RKO (cell line): ENCODE measurements around the gene FAM124A.
"Not testable (repeated sequence)": the region's sequence is repeated elsewhere in the genome, so short reads cannot be mapped to it uniquely, and the experiment has no call there.

Source experiments
- DNase-seq: peaks from one replicate; pipeline ENCODE4 v3.0.0-alpha.2; 2016; ENCODE audit warnings: low spot score

FAM124A gene

DNA sequence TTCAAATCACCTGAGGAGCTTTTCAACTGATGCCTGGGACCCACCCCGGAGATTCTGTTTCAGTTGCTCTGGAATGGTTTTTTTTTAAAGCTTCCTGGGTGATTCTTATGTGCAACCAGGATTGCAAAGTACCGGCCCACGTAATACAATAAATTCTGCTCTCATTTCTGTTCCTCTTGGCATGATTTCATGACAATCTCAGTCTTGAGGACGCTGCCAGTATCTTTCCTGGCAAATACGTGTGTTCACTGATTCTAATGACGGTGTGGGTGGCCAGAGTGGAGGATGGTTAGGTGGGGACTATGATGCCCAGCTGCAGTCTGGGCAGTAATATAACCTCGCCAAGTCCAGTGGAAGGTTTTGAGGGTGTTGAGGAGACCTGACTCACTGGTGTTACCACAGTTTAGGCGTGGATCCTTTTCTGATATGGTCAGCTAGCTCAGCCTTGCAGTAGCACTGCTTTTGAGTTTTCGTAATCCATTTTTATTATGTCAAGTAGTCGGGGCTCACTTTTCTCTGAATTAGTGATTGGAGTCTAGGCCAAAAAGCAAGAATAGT is 49.4 kb downstream of the FAM124A start:
- no peak for DNase-seq

DNA sequence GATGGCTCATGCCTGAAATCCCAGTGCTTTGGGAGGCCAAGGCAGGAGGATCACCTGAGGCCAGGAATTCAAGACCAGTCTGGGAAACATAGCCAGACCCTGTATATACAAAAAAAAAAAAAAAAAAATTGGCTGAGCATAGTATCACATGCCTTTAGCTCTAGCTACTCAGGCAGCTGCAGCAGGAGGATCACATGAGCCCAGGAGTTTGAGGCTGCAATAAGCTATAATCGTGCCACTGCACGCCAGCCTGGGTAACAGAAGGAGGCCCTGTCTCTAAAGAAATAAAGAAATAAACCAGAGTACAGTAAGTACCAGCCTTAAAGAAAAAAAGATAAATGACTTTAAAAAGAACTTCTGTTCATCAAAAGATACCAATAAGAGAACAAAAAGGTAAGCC is 52.9 kb downstream of the FAM124A start:
- DNase-seq = no peak

DNA sequence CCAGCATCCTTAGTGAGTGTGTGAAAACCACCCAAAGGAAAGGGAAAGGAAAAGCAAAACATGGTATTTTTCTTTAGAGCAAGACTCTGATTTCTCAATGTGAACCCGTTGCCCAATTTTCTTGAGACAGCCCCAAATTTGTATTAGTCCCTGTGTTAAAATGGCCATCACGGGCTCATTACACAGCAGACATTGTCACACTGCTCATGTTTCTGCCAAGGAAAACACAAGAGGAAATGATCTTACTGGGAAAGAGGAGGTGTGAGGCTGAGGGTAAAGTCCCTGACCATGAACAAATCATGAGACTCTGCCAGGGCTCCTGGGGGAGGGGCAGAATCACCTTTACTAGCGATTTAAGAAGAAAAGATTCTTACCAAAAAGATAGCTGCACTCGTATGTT is 54.4 kb downstream of the FAM124A start:
- no peak for DNase-seq

DNA sequence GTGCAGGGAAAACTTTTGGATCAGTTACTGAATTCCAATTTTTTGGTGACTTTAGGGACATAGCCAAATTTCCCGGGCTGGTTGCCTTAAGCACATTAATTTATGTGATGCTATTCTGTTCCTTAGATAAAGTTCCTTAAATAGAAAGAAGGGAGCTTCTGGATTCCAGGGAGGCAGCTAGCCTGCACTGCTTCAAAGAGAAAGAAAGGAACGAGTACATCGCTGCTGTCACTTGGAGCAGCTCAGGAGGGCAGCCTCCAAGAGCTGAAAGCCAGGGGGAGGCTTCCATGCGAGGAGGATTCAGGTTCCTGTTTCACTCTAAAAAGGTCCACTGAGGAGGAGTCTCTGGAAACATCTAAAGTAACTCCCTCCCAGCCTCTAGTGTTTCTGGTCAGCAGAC is 55.7 kb downstream of the FAM124A start:
- no peak for DNase-seq

DNA sequence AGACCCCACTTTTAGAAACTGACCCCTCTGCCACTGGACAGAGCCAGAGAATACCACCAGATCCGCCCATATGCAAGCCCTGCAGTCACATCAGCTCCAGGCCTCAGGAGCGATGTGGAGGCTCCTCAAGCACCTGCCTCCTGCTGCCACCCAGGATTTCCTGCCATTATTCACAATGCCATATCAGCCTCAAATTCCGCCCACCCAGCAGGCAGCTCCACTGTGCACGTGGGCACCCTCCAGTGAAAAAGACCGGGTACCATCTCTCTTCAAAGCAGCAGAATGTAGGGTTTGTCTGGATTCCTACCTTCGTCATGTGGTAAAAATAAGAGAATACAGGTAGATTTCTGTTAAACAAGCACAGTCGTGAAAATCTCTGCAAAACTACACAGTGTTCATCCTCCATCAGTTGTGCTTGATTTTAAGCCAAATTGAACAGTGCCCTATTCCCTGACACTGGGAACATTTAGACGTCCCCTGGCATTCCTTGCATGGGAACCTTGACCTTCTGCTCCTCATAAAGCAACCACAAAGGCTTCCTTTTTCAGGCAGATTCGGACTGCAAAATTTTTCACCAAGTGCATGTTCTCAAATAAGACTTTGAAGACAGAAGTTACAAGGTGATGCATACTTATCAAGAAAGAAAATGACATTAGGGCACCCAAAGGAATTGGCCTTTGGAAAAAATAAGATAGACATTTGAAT is 56.4 kb downstream of the FAM124A start:
- no peak for DNase-seq

DNA sequence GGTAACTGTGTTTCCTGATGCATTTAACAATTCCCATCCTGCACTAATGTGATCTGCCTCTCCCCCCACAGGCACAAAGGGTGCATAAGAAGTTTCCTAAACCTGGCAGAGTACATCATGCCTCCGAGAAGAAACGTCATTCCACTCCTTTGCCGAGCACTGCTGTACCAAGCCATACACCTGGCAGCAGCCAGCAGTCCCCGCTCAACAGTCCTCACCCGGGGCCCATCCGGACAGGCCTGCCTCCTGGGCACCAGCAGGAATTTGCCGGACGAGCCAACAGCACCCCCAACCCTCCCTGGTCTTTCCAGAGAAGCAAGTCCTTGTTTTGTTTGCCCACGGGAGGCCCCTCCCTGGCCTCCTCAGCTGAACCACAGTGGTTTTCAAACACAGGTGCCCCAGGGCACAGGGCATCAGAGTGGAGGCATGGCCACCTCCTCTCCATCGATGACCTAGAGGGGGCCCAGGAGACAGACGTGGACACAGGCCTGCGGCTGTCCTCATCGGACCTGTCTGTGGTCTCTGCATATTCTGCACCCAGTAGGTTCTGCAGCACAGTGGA is 58.3 kb downstream of the FAM124A start:
- DNase-seq = no peak

DNA sequence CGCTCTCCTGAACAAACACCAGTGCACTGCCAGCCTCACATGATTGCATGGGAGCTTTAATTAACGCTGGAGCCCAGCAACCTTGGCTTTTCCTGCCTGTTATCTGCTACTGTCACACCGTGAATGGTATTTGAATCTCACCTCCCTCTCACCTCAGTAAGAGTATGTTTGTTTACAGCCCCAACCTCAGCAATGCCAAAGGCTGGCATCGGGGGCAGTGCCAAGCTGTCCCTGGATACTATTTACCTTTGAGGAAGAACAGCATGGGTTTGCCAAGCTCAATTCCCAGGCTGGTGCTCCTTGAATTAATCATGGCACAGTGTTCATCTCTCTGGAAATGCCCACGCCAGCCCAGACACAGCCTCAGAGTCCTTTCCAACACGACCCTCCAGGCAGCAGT is 60.1 kb downstream of the FAM124A start:
- DNase-seq = no peak

DNA sequence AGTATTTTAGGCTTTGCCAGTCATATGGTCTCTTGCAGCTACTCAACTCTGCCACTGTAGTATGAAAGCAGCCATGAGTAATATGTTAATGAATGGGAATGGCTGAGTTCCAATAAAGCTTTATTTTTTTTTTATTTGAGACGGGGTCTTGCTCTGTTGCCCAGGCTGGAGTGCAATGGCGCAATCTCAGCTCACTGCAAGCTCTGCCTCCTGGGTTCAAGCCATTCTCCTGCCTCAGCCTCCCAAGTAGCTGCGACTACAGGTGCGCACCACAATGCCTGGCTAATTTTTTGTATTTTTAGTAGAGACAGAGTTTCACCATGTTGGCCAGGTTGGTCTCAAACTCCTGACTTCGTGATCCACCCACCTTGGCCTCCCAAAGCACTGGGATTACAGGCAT is 60.7 kb downstream of the FAM124A start:
- DNase-seq = not testable (repeated sequence)

DNA sequence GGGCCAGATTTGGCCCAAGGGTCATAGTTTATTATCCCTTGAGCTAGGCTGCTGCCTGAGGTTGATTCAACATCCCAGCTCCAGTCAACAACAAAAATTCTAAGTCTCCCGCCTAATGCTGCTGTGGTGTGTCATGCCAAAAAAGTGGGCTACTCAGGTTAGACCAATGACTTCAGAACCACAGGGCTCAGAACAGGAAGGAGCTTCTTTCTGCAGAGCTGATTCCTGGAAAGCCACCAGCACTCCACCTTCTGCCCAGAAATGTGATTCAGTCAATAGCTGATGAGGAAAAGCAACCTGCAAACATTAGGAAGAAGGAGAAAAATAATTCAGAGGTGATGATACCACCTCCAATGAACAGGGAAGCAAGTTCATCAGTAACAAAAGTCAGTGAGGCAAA is 61.2 kb downstream of the FAM124A start:
- DNase-seq = no peak

DNA sequence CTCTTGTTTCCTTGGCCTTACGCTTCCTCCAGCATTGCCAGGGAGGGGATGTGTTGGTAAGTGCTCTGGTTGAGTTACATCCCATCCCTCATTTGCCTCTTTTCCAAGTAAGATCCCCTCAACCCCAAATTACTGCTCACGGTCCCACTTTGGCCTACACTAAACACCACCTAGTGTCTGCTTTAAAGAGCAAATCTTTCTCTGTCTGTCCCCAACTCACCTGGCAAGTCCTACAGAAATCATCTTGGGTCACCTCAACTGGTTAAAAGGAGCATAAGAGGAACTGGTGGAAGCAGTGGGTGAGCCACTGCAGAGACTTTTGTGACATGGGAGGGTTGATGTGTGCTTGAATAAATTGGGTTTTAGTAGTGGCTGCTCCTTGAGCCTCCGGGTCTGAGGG is 62.1 kb downstream of the FAM124A start:
- no peak for DNase-seq

DNA sequence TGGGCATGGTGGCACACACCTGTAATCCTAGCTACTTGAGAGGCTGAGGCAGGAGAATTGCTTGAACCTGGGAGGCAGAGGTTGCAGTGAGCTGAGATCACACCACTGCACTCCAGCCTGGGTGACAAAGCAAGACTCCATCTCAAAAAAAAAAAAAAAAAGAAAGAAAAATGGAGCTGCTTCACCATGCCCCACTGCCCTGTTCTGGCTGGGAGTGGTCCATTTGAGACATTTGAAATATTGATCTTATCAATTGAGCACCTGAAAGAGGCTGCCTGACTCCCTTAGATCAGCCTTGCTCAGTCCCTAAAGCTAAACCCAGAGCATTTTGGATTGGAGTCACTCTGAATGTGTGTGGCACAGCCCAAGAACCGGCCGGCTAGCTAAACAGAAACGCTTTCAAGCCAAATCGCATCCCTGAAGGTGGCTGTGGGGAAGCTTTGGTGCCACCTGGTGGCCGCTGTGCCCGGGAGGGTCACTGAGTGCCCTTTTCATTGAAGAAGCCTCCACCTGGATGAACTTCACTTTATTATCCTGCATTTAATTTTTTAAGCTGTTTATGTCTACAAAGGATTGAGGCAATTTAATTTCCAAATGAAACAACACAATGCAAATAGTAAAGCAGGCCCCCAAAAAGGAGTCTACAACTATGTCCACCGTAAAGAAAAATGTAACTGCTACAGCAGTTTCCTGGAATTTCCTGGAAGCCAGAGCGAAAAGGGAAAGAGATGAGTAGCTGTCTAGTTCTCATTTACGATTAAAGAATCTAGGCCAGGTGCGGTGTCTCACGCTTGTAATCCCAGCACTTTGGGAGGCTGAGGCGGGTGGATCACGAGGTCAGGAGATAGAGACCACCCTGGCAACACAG is 64.2 kb downstream of the FAM124A start:
- DNase-seq = peak; percentile 64

DNA sequence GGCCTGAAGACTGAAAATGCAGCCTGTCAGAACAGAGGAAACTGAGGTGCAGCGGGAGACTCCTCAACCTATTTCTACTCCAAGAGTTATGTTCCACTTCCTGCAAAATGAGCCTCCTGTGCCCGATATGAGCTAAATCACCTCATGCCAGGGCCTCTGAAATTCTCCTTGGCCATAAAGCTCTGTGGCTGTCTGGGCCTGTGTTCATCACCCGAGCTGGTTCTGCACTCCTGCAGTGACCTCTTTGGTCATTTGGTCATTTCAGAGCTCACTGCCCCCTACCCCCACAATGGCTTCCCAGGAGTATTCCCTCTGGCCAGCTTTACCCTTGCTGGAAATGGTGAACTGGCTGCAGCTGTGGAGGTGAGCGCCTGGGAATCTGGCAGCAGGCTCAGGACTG is 65.6 kb downstream of the FAM124A start:
- DNase-seq = no peak

DNA sequence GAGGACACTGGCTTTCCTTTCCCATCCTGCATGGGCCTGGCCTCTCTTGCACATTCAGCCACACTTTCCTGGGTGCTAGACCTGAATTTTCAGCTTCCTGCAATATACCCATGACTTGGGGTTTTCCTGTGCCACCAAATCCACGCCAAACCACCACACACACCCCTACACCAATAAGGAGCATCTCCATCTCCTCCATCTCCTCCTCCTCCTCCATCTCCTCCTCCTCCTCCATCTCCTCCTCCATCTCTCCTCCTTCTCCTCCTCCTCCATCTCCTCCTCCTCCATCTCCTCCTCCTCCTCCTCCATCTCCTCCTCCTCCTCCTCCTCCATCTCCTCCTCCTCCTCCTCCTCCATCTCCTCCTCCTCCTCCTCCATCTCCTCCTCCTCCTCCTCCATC is 66.1 kb downstream of the FAM124A start:
- DNase-seq = not testable (repeated sequence)

DNA sequence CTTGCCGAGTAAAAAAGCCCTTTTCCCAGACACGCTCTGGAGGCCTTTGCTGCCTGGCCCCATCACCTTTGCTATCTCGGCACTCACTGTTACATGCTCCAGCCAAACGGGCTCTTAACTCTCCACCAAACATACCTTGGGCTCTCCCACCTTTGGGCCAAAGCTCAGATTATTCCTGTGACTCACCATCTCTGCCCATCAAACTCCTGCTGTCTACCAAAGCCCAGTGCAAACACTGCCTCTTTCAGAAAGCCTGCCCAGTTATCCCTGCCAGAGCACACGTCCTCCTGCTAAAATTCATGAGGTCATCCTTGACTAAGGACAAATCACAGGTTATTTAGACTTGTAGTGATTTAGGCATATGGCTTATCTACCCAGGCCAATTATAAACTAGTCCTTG is 69.1 kb downstream of the FAM124A start:
- DNase-seq = no peak

DNA sequence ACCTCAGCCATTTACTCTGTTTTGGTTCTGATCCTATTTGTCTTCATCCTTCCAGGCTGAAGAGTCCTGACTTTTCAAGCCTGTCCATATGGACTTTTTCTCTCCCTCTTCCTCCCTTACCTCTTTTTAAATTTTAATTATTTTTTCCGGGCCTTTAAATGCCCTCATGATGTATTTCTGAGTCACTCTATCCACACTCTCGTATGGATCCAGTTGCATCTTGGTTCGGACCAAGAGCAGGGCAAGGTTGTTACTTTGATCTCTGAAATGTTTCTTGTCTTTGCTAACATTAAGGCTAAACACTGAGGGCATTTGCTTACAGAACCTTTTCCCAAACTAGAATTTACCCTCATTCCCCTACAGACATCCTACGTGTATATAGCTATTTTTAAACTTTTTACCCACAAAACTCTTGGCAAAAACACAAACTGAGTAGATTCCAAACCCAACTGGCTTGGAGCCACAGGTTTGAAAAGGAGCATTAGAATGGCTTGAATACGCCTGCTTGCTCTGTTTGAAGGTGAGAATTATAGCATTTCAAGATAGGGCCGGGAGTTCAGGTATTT is 69.9 kb downstream of the FAM124A start:
- DNase-seq = no peak

DNA sequence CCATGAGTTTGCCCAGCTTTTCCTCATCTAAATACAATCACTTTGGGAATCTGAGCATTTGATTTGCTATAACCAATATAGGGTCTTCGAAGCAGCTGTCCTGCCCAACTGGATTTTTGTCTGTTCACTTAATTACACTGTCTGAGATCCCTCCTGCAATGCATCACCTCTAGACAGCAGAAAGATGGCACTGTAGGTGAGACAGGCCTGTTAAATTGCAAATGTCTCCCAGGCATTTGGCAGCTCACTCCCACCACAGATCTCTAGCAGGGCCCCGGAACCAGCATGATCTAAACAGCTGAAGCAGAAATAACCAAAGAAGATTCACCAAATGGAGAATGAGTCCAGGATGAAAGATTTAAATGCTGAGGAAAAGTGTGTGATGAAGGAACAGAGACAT is 75.4 kb downstream of the FAM124A start:
- no peak for DNase-seq

DNA sequence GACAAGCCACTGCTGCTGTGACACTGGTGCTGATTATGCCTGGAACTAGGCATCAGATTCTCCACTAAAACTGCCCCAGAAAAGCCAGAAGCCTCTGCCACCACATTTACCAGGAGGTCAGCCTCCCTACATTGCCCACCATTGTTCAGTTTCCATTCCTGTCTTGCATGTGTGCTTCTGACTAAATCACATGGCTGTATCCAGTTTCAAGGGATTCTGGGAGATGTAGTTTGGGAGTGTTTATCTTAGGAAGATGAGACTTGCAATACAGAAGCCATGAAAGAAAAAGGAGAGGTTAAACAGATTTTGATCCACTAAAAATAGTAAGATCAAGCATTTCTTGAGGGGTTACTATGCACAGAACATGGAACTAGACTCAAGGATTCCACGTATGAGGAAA is 76.6 kb downstream of the FAM124A start:
- DNase-seq = no peak

DNA sequence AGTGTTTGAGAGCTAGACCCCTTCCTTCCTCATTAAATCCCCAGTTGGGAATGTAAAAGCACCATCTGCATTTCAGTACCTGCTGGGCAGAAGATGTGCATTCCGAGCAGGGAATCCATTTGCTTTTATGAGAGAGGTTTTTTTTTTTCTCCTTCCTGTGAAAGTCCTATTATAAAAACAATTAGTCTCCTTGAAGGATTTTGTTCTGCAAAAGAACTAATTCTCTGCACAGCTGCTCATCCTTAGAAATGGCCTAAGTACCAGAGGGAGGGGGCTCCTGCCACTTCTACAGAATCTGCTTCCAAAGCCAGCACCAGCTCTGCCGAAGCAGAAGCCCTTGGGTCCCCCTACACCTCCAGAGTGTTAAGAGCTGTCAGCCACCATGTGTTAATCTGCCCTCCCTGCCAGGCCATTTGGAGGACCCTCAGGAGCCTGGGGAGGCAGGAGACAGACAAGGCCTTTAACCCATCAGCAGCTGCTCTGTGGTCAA is 80.9 kb downstream of the FAM124A start:
- no peak for DNase-seq

DNA sequence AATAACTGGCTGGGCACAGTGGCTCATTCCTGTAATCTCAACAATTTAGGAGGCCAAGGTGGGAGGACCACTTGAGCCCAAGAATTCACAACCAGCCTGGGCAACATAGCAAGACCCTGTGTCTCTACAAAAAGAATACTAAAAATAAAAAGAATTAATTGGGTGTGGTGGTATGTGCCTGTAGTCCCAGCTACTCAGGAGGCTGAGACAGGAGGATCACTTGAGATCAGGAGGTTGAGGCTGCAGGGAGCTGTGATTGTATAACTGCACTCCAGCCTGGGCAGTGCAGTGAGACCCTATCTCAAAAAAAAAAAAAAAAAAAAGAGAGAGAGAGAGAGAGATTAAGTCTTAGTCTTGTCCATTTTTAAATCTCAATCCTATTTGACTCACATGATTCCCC is 81.7 kb downstream of the FAM124A start:
- DNase-seq = no peak

DNA sequence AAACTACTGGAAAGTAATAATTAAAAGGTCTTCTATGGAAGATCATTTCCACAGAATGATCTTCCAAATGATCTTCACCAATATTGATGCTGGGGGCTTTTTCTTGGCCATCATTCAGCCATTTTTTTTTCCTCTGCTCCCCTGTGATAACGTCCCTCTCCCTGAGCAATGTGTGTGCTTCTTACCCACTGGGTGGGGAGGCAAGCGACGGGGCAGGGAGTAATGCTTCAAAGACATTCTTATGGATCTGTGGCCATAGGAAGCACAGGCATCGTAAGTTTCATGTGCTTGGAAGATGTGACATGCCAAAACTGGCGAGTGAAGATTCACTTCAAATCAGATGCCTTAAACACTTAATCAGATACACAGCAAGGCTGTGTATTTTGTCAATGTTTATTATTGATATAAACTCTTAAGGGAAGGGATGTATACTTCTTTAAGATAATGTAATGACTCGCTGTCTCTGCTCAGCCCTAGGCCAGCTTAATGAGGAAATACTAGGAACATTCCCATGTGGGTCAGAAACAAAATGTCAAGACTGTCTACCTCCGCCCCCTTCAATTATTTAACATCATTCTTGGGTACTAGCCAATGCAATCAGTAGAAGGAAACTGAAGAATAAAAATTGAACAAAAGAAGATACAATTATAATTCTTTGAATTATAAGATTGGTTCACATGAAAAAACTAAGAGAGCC is 83.2 kb downstream of the FAM124A start:
- DNase-seq = no peak

DNA sequence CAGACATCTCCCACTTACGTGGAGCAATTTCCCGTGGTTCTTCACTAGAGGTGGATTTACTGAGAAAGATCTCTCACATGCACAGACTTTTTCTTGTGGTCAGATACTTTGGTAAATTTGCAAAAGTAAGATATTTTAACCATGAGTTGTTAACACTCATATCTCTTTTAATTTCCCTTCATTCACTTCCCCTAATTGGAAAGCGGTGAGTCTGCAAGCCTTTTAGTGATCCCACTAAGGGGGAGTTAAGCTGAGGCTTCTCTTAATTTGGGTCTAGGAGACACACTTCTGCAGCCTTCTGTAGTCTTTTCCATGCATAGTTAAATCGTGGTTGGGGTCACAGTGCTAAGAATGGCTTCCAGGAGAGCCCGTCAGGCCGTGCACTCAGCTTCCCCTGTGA is 86.6 kb downstream of the FAM124A start:
- no peak for DNase-seq

DNA sequence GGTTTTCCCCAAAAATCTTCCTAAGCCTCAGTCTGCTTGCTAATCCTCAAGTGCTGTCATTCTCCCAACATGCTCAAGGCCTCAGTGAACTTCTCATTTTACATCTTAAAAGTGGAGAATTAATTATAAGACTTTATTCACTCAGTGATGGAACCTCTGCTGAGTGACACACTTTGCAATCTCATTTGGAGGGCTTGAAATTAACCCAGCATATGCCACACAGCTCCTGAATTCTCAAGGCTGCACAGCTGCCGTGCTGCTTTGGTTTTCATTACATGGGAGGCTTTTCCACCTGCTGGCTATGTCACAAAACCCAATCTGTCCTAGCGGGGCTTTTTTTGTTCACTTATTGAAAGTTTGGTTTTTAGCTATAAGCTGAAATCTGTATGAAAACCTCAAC is 89.0 kb downstream of the FAM124A start:
- DNase-seq = no peak
